Non-pigmented ciliary epithelial cell (primary cell): Measurements from ENCODE around the gene QRFPR.
"Not testable (repeated sequence)": the region's sequence is repeated elsewhere in the genome, so short reads cannot be mapped to it uniquely, and the experiment has no call there.

Experiments
- DNase-seq: peaks from one replicate; pipeline ENCODE4 v3.0.0-alpha.2; 2010; ENCODE audit warnings: low read depth

QRFPR gene

GRCh38 chr4:121339307-121339706 is 41.5 kb downstream of the QRFPR start:
- DNase-seq = no peak

GRCh38 chr4:121338518-121338917 is 42.3 kb downstream of the QRFPR start:
- DNase-seq = no peak

DNA sequence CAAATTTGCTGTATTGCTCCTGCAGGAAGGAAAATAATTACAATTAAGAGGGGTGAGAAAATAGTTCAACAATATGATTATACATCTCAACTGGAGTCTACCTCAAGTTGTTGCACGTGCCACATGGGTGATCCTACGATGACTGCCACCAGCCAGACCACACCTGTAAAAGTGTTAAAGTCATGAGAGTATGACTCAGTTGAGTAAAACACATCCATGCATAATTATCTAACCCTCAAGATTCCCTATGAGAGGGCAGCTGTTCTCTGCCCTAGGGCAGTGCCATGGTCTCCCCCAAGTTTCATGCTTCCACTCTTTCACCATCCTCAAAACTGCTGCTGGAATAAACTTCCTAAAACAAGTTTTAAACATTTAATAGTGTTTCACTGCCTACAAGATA is 44.1 kb downstream of the QRFPR start:
- no peak for DNase-seq

DNA sequence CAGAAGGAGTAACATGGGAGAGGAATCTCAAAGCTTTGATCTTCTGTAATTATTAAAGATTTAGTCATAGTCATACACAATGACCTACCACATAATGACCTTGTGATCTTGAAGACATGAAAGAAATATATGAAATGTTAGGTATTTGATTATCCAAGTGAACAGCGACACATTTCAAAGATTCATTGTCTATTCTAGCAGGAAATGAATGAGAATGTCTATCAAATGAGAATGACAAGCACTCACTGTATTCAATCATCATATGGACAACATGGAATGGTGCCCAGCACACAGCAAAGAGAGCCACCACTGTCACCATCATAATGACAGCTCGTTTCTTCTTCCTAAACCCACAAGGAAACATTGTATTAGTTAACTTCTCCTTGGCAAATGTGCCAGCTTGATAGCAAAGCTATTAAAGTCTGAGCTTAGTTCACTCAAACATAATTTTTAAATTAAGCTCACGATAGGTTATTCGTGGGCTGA is 50.6 kb downstream of the QRFPR start:
- DNase-seq = no peak

- DNase-seq = no peak
These were observed 54.2 kb downstream of the QRFPR start for GRCh38 chr4:121326597-121326996.

GRCh38 chr4:121324331-121324730 is 56.5 kb downstream of the QRFPR start:
- DNase-seq = no peak

DNA sequence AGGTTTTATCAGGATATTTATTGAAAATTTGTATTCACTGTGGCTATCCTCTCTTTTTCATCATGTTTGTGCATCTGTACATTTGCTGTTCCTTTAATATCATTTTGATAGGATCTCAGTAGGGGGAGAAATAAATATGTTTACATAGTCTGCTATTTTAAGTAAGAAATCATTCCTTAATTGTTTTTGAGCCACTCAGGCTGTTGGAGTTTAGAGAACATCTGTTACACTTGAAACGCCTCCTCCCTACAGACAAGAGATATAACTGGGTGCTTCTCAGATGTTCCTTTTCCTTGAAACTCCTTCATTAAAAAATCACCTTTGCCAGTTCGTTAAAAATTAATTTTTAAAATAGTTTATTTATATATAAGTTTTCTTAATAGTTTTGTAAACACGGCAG is 59.4 kb downstream of the QRFPR start:
- no peak for DNase-seq

DNA sequence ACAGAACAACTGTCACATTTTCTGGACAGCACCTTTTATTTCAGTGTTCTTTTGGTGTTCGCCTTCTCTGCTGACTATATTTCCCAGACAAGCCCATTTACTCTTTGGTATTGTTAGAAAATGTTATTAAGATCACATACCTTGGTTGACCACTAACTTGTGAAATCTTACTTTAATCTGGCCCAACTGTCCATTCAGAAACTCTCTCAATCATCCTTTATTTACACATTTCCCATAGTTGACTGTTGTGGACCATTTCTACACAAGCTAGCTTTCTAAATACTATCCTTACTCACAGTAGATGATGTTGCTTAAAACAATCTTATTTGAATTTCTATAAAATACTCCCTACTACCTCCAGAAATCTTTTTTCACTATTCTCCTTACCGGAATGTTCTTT is 64.7 kb downstream of the QRFPR start:
- no peak for DNase-seq

- not testable (repeated sequence) for DNase-seq
These were observed 67.4 kb downstream of the QRFPR start for GRCh38 chr4:121313430-121313829.

GRCh38 chr4:121308828-121309227 is 72.0 kb downstream of the QRFPR start:
- no peak for DNase-seq

- DNase-seq = no peak
These were observed 72.5 kb downstream of the QRFPR start for GRCh38 chr4:121308328-121308663.

DNA sequence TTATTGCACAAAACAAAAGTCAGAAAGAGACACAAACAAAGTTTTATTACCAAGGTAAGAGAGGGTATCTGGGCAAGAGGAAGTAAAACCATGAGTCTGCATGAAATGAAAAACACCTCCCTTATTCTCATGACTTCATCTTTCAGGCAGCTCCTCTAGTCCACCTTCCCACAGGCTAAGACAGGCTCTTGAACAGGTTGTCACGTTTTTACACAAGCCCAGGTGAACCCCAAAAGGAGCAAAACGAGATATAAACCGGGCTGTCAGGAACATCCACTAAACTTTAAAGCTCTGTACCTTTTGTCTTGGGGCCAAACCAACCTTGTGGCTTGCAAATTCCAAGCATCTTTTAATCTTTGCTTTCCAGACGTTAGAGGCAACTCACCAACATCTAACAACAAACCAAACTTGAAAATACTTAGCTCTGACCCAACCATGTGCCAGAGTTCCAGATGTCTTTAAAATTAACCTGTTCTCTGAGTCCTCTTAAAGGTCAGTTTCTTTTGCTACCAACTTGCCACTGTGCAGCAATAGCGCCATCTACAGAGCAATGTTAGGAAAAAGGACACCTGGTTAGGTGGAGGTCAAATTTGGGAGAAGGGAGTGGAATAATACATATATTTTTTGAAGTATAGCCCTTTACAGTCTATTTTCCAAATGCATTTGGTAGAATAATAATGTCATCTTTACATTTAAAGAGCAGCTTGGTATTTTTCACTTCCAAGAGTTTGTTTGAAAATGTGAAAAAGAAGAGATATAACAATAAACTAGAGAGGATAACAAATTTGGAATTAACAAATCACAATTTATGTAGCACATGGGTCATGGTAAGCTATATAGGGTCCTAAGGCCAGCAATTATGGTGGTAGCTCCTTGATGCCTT is 73.1 kb downstream of the QRFPR start:
- peak; percentile 20 for DNase-seq

DNA sequence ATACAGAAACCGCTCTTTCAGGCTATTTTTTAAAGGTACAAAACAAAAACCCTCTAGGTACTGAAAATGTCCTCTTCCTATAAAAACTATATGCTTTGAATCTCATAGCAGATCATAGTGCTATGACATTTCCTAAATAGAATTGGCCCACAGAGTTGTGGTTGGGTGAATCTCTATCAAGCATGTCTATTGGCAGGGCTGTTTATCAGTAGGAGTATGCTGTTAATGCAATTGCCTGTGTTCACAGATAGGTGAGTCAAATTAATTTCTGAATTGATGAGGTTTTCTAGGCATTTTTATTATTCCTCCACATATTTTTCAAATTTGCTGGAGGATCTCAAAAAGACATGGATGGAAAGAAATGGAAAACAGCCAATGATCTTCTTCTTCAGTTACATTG is 73.9 kb downstream of the QRFPR start:
- no peak for DNase-seq

DNA sequence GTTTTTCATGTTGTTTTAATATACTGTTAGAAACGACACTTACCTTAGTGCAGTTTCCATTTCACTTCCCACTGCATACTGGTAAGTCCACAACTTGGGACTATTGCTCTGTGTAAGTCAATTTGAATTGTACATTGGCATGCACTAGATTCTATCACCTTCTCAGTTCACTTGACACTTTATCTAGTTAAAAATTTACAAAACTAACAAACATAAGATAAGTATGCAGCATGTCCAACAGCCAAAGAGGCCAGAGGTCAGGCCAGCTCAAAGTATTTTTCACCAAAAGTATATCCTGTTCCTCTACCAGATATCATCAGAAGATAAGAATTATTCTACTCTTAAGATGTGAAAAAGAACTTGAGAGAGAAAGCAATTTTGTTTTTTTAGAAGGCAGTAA is 75.9 kb downstream of the QRFPR start:
- no peak for DNase-seq

DNA sequence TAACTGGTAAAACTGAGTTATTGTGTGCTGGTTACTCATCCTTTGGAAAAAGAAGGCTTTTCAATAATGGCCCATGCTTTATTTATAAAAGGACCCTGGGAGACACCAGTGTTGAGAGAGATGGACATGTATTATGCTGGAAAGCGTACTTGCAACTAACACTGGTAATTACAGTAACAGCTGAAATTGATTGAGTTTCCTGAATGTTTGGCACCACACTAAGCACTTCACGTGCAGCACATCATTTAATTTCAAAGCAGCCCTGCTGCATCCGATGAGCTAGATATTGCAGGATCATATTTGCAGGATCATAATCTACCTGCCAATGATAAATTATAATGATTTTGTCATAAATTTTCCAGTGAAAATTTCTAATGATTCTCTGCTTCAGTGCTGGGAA is 81.5 kb downstream of the QRFPR start:
- no peak for DNase-seq

DNA sequence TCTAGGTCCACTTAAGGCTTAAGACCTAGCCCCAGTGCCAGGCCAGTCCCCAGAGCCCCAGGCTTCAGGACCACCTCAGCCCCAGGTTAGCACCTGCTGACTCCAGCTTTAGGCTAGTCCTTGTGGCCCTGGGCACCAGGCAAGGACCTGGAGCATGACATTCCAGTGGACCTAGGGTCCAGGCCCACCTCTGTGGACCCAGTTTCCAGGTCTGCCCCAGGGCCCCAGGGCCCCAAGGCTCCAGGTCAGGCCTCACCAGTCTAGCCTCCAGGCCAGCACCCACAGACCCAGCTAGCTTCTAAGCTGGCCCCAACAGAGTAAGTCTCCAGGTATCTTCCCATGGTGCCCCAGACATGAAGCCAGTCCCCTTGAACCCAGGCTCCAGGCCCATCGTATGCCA is 97.5 kb downstream of the QRFPR start:
- DNase-seq = no peak

- DNase-seq = no peak
These were observed 100.4 kb downstream of the QRFPR start for GRCh38 chr4:121280425-121280824.

DNA sequence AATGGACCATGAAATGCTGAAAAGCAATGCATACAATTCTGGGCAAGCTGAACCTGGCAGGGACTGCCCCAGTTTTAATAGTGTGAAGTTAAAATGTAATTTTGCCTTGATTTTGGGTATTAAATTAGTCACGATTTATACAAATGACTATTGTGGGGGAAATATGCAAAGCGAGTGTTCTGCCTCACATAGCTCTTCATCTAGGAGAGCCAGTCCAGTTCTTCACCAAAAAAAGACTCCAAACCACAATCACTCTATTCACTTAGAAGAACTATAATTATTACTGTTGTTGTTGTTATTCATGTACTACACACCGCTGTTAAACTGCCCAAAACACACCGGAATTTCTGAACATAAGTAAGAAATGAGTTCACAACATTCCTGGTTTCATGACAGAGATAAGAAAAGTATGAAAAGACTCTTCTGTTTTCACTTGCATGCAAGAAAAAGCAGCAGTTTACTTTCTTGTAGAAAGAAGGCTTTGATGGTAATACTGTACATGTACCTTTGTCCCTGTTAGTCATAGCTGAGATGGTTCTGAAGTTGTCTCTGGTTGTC is 101.9 kb downstream of the QRFPR start:
- DNase-seq = peak; percentile 55
